Ascending aorta (tissue), 2 donors: ENCODE results near the gene ASCL5. TPM values are rescaled to one million over a fixed set of nuclear protein-coding genes. Genes with fewer than 3 reads are reported as not detected.
A peak's percentile ranks its signal among the peaks of the same experiment; 100 is the strongest.

Experiments
- DNase-seq, 2 donors: peaks; one replicate each; pipeline ENCODE4 v3.0.0-alpha.2; 2019; ENCODE audit warnings: low spot score in 2 of 2
- H3K27ac ChIP-seq, 2 donors: fragments of 200-600 bp; sonication (generic); one replicate each; pipeline ENCODE4 v1.5.1; 2016 to 2017; ENCODE audit warnings: mild to moderate bottlenecking in 1 of 2
- H3K27me3 ChIP-seq: fragments of 200-600 bp; sonication (generic); one replicate; pipeline ENCODE4 v1.5.1; 2017
- H3K36me3 ChIP-seq, 2 donors: fragments of 200-600 bp; sonication (generic); one replicate each; pipeline ENCODE4 v1.5.1; 2016
- H3K4me1 ChIP-seq, 2 donors: fragments of 200-600 bp; sonication (generic); one replicate each; pipeline ENCODE4 v1.5.1; 2016 to 2017; ENCODE audit warnings: mild to moderate bottlenecking in 1 of 2
- H3K4me3 ChIP-seq, 2 donors: fragments of 200-600 bp; sonication (generic); one replicate each; pipeline ENCODE4 v1.5.1; 2016 to 2017; ENCODE audit warnings: mild to moderate bottlenecking in 1 of 2
- H3K9me3 ChIP-seq, 2 donors: fragments of 200-600 bp; sonication (generic); one replicate each; pipeline ENCODE4 v1.5.1; 2016
- CTCF ChIP-seq, 3 experiments: fragments of 200-600 bp in 2 of 3; fragments of 450-650 bp in 1 of 3; sonication (generic) in 2 of 3; IDR thresholded peaks; one replicate each; pipeline ENCODE4 v1.5.1; 2016 to 2019; ENCODE audit warnings: antibody characterized with exemption in 3 of 3, mild to moderate bottlenecking in 1 of 3, moderate library complexity in 1 of 3
- intact Hi-C: fragments of 100-400 bp; cut with DNase I; formaldehyde crosslinking; loops from one replicate; pipeline ENCODE4 v1.15.1; 2023
- total RNA-seq: library from RNA; depleted of rRNA; stranded (reverse); fragments of >200 nt; gene quantifications from one replicate; pipeline ENCODE4 v1.1.0, GENCODE V29; 2016

ASCL5 gene
- total RNA-seq, 1 donor from 2014 or later: not detected

- Histone ChIP-seq H3K9me3 (no peaks in the 10 kb centered on the region), H3K4me1 (no peaks in the 10 kb centered on the region), H3K4me3 (no peak overlapping the region), H3K27ac (no peak overlapping the region), H3K36me3 (no peaks in the 10 kb centered on the region), H3K27me3 (no peaks in the 10 kb centered on the region)
- intact Hi-C loops: no loop called here
- DNase-seq: no peak
- TF ChIP-seq CTCF (IDR thresholded peaks at IDR 0.05): no peak
Observed at GRCh38 chr1:201090541-201090940, 36.4 kb downstream of the ASCL5 start.

- intact Hi-C loops: no loop called here
- Histone ChIP-seq H3K27me3 (no peaks in the 10 kb centered on the region), H3K9me3 (no peaks in the 10 kb centered on the region), H3K27ac (no peak overlapping the region), H3K4me3 (no peak overlapping the region), H3K36me3 (no peaks in the 10 kb centered on the region), H3K4me1 (no peaks in the 10 kb centered on the region)
- no peak for DNase-seq
- no peak for TF ChIP-seq CTCF (IDR thresholded peaks at IDR 0.05)
Observed at GRCh38 chr1:201089596-201089995, 37.4 kb downstream of the ASCL5 start.

- no peaks in the 10 kb centered on the region for H3K36me3 ChIP-seq
- TF ChIP-seq CTCF (IDR thresholded peaks at IDR 0.05): no peak
- H3K27me3 ChIP-seq: no peaks in the 10 kb centered on the region
- H3K4me1 ChIP-seq: no peaks in the 10 kb centered on the region
- H3K4me3 ChIP-seq: no peak overlapping the region
- no peak for DNase-seq
- H3K9me3 ChIP-seq: no peaks in the 10 kb centered on the region
- intact Hi-C loops: no loop called here
- H3K27ac ChIP-seq: no peak overlapping the region
Observed at GRCh38 chr1:201088901-201089525, 38.0 kb downstream of the ASCL5 start.

- no peaks in the 10 kb centered on the region for H3K36me3 ChIP-seq
- H3K27ac ChIP-seq: no peak overlapping the region
- H3K4me1 ChIP-seq: no peaks in the 10 kb centered on the region
- no peaks in the 10 kb centered on the region for H3K9me3 ChIP-seq
- TF ChIP-seq CTCF (IDR thresholded peaks at IDR 0.05): no peak
- H3K27me3 ChIP-seq: no peaks in the 10 kb centered on the region
- no peak overlapping the region for H3K4me3 ChIP-seq
- intact Hi-C loops: no loop called here
- no peak for DNase-seq
Observed at GRCh38 chr1:201088395-201088794, 38.6 kb downstream of the ASCL5 start.

GRCh38 chr1:201085902-201086735 lies 40.9 kb downstream of the ASCL5 start:
- no peak for DNase-seq
- H3K27ac ChIP-seq: no peak overlapping the region
- peak in 2 of 3 experiments; percentile 22 to 39 for TF ChIP-seq CTCF (IDR thresholded peaks at IDR 0.05)
- H3K27me3 ChIP-seq: no peaks in the 10 kb centered on the region
- no peaks in the 10 kb centered on the region for H3K9me3 ChIP-seq
- H3K4me1 ChIP-seq: no peaks in the 10 kb centered on the region
- intact Hi-C loops: no loop called here
- H3K36me3 ChIP-seq: no peaks in the 10 kb centered on the region
- no peak overlapping the region for H3K4me3 ChIP-seq
